Astrocyte (in vitro differentiated cells and primary cell): ENCODE results near the gene C18orf63. TPM values are rescaled to one million over a fixed set of nuclear protein-coding genes. Genes with fewer than 3 reads are reported as not detected.

ENCODE experiments used
- DNase-seq: peaks from one replicate; pipeline ENCODE4 v3.0.0-alpha.2; 2010; ENCODE audit warnings: low read depth
- FAIRE-seq: peaks from 2 replicates; lab custom pipeline; 2011; peaks lifted over from hg19 to GRCh38; lab: Jason Lieb, UNC
- H2AFZ ChIP-seq: 2 replicates; pipeline ENCODE4 v1.6.0; 2012; ENCODE audit warnings: low read depth, low read length, inconsistent platforms
- H3K27ac ChIP-seq: 2 replicates; pipeline ENCODE4 v1.5.1; 2011; ENCODE audit warnings: low read depth, low read length, inconsistent platforms
- H3K27me3 ChIP-seq: 2 replicates; pipeline ENCODE4 v1.6.0; 2011; ENCODE audit warnings: low read length, inconsistent platforms; ENCODE audit not compliant: insufficient read depth
- H3K36me3 ChIP-seq: 2 replicates; pipeline ENCODE4 v1.5.1; 2011; ENCODE audit warnings: low read length, inconsistent platforms; ENCODE audit not compliant: insufficient read depth
- H3K4me1 ChIP-seq: 2 replicates; pipeline ENCODE4 v1.5.1; 2011; ENCODE audit warnings: low read length, inconsistent platforms; ENCODE audit not compliant: insufficient read depth
- H3K4me2 ChIP-seq: 2 replicates; pipeline ENCODE4 v1.6.0; 2012; ENCODE audit warnings: low read length, inconsistent platforms
- H3K4me3 ChIP-seq: 2 replicates; pipeline ENCODE4 v1.5.1; 2011; ENCODE audit warnings: low read depth, mild to moderate bottlenecking, low read length, inconsistent platforms; ENCODE audit not compliant: insufficient read depth
- H3K79me2 ChIP-seq: 2 replicates; pipeline ENCODE4 v1.6.0; 2012; ENCODE audit warnings: mild to moderate bottlenecking, low read length, inconsistent platforms; ENCODE audit not compliant: insufficient read depth
- H3K9ac ChIP-seq: 2 replicates; pipeline ENCODE4 v1.6.0; 2012; ENCODE audit warnings: mild to moderate bottlenecking, low read length, inconsistent platforms
- H3K9me3 ChIP-seq: 2 replicates; pipeline ENCODE4 v1.5.1; 2012; ENCODE audit warnings: low read depth, mild to moderate bottlenecking, low read length, inconsistent platforms; ENCODE audit not compliant: insufficient read depth
- H4K20me1 ChIP-seq: 2 replicates; pipeline ENCODE4 v1.6.0; 2012; ENCODE audit warnings: low read length, inconsistent platforms; ENCODE audit not compliant: insufficient read depth
- H3K27ac Mint-ChIP-seq: one replicate; pipeline ENCODE4 v1.8.0; 2021; ENCODE audit warnings: mild to moderate bottlenecking, mixed read lengths; ENCODE audit not compliant: unreplicated experiment
- H3K27me3 Mint-ChIP-seq: one replicate; pipeline ENCODE4 v1.8.0; 2021; ENCODE audit warnings: low read depth, mixed read lengths; ENCODE audit not compliant: unreplicated experiment
- H3K36me3 Mint-ChIP-seq: one replicate; pipeline ENCODE4 v1.8.0; 2021; ENCODE audit warnings: low read depth, mixed read lengths; ENCODE audit not compliant: unreplicated experiment
- H3K4me1 Mint-ChIP-seq: one replicate; pipeline ENCODE4 v1.8.0; 2021; ENCODE audit warnings: low read depth, mixed read lengths; ENCODE audit not compliant: unreplicated experiment
- H3K4me3 Mint-ChIP-seq: one replicate; pipeline ENCODE4 v1.8.0; 2021; ENCODE audit warnings: mild to moderate bottlenecking, moderate library complexity, mixed read lengths; ENCODE audit not compliant: unreplicated experiment
- H3K9me3 Mint-ChIP-seq: one replicate; pipeline ENCODE4 v1.8.0; 2021; ENCODE audit warnings: mild to moderate bottlenecking, mixed read lengths; ENCODE audit not compliant: unreplicated experiment
- EZH2 ChIP-seq: IDR thresholded peaks from 2 replicates; pipeline ENCODE4 v1.6.1; 2012; ENCODE audit warnings: mild to moderate bottlenecking, low read length, inconsistent platforms; ENCODE audit not compliant: insufficient read depth
- total RNA-seq: library from RNA; stranded (reverse); gene quantifications from 2 replicates; pipeline ENCODE4 v1.2.1, GENCODE V29; 2021
- TF ChIP-seq, protein P1 (sequence below): IDR thresholded peaks from 2 replicates; pipeline ENCODE4 v1.5.1; 2011; ENCODE audit warnings: low read depth, mild to moderate bottlenecking, inconsistent platforms, low read length, moderate library complexity; ENCODE audit not compliant: insufficient read depth

The C18orf63 gene
- total RNA-seq, 1 donor from 2014 or later = not detected

DNA sequence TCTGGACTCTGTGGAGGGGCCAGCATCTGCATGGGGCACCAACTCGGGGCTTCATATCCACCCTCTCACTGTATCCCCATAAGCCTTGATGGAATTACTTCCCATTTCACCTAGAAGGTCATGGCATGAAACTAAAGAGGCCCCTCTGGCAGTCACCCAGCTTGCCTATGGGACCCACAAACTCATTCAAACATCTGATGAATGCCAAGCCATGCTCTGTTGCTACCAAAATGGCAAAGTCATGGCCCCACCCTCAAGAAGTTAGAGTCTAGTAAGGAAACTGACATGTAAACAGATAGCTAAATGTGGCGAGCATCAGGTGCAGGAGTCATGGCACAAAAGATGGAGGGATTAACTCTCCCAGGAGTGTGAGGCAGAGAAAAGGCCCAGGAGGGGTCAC is 38.3 kb upstream of the C18orf63 start:
- Histone ChIP-seq H3K4me3 (no peak overlapping the region), H3K4me2 (no peak overlapping the region), H2AFZ (no peak overlapping the region), H3K27me3 (no peaks in the 10 kb centered on the region), H3K9me3 (no peaks in the 10 kb centered on the region), H3K4me1 (no peaks in the 10 kb centered on the region), H3K9ac (no peak overlapping the region), H4K20me1 (no peaks in the 10 kb centered on the region), H3K36me3 (no peaks in the 10 kb centered on the region), H3K27ac (no peak overlapping the region), H3K79me2 (no peaks in the 10 kb centered on the region)
- peaks cover 10% of the 10 kb centered on the region for H3K36me3 Mint-ChIP-seq
- H3K27ac Mint-ChIP-seq = no peak overlapping the region
- TF ChIP-seq, protein P1, sequence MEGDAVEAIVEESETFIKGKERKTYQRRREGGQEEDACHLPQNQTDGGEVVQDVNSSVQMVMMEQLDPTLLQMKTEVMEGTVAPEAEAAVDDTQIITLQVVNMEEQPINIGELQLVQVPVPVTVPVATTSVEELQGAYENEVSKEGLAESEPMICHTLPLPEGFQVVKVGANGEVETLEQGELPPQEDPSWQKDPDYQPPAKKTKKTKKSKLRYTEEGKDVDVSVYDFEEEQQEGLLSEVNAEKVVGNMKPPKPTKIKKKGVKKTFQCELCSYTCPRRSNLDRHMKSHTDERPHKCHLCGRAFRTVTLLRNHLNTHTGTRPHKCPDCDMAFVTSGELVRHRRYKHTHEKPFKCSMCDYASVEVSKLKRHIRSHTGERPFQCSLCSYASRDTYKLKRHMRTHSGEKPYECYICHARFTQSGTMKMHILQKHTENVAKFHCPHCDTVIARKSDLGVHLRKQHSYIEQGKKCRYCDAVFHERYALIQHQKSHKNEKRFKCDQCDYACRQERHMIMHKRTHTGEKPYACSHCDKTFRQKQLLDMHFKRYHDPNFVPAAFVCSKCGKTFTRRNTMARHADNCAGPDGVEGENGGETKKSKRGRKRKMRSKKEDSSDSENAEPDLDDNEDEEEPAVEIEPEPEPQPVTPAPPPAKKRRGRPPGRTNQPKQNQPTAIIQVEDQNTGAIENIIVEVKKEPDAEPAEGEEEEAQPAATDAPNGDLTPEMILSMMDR = no peak
- TF ChIP-seq EZH2 = no peak
- no peaks in the 10 kb centered on the region for H3K27me3 Mint-ChIP-seq
- H3K4me1 Mint-ChIP-seq = no peaks in the 10 kb centered on the region
- H3K9me3 Mint-ChIP-seq = no peaks in the 10 kb centered on the region
- FAIRE-seq (no peak), DNase-seq (no peak)
- no peak overlapping the region for H3K4me3 Mint-ChIP-seq

DNA sequence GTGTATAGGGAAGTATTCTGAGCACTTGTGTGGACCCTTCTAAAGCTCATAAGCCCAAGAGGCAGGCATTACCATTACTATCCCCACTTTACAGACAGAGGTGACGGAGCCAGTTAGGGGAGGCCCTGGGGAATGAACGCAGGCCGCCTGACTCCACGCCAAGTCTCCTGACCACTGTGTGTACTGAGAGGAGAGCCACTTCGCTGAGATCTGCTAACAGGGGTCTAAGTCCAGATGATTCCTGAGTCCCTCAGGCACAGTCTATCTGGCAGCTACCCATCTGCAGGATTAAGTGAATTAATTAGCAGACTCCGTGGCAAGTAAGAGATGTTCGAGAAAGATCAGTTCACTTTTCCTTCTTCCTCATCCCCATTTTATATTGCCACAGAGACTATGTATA is 37.6 kb upstream of the C18orf63 start:
- Histone ChIP-seq H3K9me3 (no peaks in the 10 kb centered on the region), H3K27ac (no peak overlapping the region), H3K79me2 (no peaks in the 10 kb centered on the region), H2AFZ (no peak overlapping the region), H3K4me2 (no peak overlapping the region), H3K9ac (no peak overlapping the region), H3K4me3 (no peak overlapping the region), H3K27me3 (no peaks in the 10 kb centered on the region), H3K36me3 (no peaks in the 10 kb centered on the region), H3K4me1 (no peaks in the 10 kb centered on the region), H4K20me1 (no peaks in the 10 kb centered on the region)
- Mint-ChIP-seq H3K4me3 (no peak overlapping the region), H3K36me3 (peaks cover 10% of the 10 kb centered on the region), H3K27me3 (no peaks in the 10 kb centered on the region), H3K27ac (no peak overlapping the region), H3K4me1 (no peaks in the 10 kb centered on the region), H3K9me3 (no peaks in the 10 kb centered on the region)
- DNase-seq (no peak), FAIRE-seq (no peak)
- TF ChIP-seq, protein P1 = no peak
- TF ChIP-seq EZH2 = no peak

DNA sequence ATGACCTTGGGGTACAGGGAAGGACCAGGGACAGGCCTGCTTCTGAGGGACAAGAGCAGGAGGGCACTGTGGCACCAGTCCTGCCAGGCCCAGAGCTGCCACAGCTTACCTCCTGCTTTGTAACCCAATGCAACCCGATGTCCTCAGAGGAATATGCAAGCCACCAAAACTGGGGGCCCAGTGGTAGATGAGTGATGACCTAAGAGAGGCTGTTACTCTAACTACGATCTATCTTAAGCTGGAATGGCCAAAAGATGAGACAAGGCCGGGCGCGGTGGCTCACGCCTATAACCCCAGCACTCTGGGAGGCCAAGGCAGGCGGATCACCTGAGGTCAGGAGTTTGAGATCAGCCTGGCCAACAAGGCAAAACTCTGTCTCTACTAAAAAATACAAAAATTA is 36.7 kb upstream of the C18orf63 start:
- no peak overlapping the region for H3K4me2 ChIP-seq
- no peaks in the 10 kb centered on the region for H3K36me3 ChIP-seq
- no peak overlapping the region for H3K4me3 ChIP-seq
- H2AFZ ChIP-seq = no peak overlapping the region
- no peak for TF ChIP-seq EZH2
- TF ChIP-seq, protein P1 = no peak
- Mint-ChIP-seq H3K9me3 (no peaks in the 10 kb centered on the region), H3K27me3 (no peaks in the 10 kb centered on the region), H3K36me3 (peaks cover 10% of the 10 kb centered on the region), H3K4me1 (no peaks in the 10 kb centered on the region), H3K27ac (no peak overlapping the region), H3K4me3 (no peak overlapping the region)
- no peak overlapping the region for H3K9ac ChIP-seq
- H3K9me3 ChIP-seq = no peaks in the 10 kb centered on the region
- DNase-seq (no peak), FAIRE-seq (no peak)
- H4K20me1 ChIP-seq = no peaks in the 10 kb centered on the region
- no peaks in the 10 kb centered on the region for H3K79me2 ChIP-seq
- no peak overlapping the region for H3K27ac ChIP-seq
- no peaks in the 10 kb centered on the region for H3K4me1 ChIP-seq
- no peaks in the 10 kb centered on the region for H3K27me3 ChIP-seq
